HepG2 (cell line): Measurements from ENCODE around the gene PRKN. TPM values are rescaled to one million over a fixed set of nuclear protein-coding genes. Genes with fewer than 3 reads are reported as not detected.
A peak's percentile ranks its signal among the peaks of the same experiment; 100 is the strongest.

ENCODE experiments used
- ARID2 ChIP-seq: sonication (generic); formaldehyde crosslinking; IDR thresholded peaks from 2 replicates; pipeline ENCODE4 v1.8.1; 2022; ENCODE audit warnings: mild to moderate bottlenecking, missing genetic modification reagents, borderline replicate concordance
- ARNT2 ChIP-seq: sonication (generic); formaldehyde crosslinking; IDR thresholded peaks from 2 replicates; pipeline ENCODE4 v1.8.0; 2022; ENCODE audit warnings: mild to moderate bottlenecking, low read depth, missing genetic modification reagents, moderate library complexity
- MIER2 ChIP-seq: IDR thresholded peaks from 2 replicates; pipeline ENCODE4 v1.6.1; 2016; ENCODE audit warnings: missing biosample characterization, missing genetic modification reagents
- RBM22 ChIP-seq: fragments of 200-400 bp; formaldehyde crosslinking; optimal IDR thresholded peaks from 2 replicates; pipeline ENCODE3; 2017; ENCODE audit warnings: mild to moderate bottlenecking, low read length, moderate library complexity
- STAT5B ChIP-seq: sonication (generic); formaldehyde crosslinking; IDR thresholded peaks from 2 replicates; pipeline ENCODE4 v1.4.0; 2020; ENCODE audit warnings: missing genetic modification reagents
- TCF7L2 ChIP-seq: IDR thresholded peaks from 2 replicates; pipeline ENCODE4 v1.6.1; 2011; ENCODE audit warnings: mild to moderate bottlenecking, low read depth, low read length, moderate library complexity
- TMF1 ChIP-seq: sonication (generic); formaldehyde crosslinking; IDR thresholded peaks from 2 replicates; pipeline ENCODE4 v1.8.1; 2022; ENCODE audit warnings: low read depth, missing genetic modification reagents
- ZNF235 ChIP-seq: sonication (generic); formaldehyde crosslinking; IDR thresholded peaks from 2 replicates; pipeline ENCODE4 v1.8.1; 2023; ENCODE audit warnings: mild to moderate bottlenecking, missing genetic modification reagents, borderline replicate concordance
- ZNF253 ChIP-seq: sonication (generic); formaldehyde crosslinking; IDR thresholded peaks from 2 replicates; pipeline ENCODE4 v1.8.0; 2022; ENCODE audit warnings: mild to moderate bottlenecking, missing genetic modification reagents, borderline replicate concordance
- ZNF350 ChIP-seq: sonication (generic); formaldehyde crosslinking; IDR thresholded peaks from 2 replicates; pipeline ENCODE4 v1.4.0; 2020; ENCODE audit warnings: mild to moderate bottlenecking, low read depth, missing genetic modification reagents, borderline replicate concordance
- ZNF577 ChIP-seq: sonication (generic); formaldehyde crosslinking; IDR thresholded peaks from 2 replicates; pipeline ENCODE4 v1.4.0; 2020; ENCODE audit warnings: mild to moderate bottlenecking, low read depth, missing genetic modification reagents, borderline replicate concordance
- ZNF781 ChIP-seq: sonication (generic); formaldehyde crosslinking; IDR thresholded peaks from 2 replicates; pipeline ENCODE4 v1.5.1; 2020; ENCODE audit warnings: borderline replicate concordance, mild to moderate bottlenecking, missing genetic modification reagents; ENCODE audit errors: not compliant biosample characterization
- polyA plus RNA-seq, 8 experiments: library from polyadenylated mRNA; depleted of rRNA in 3 of 8; stranded (reverse) in 7 of 8; unstranded in 1 of 8; fragments of >200 nt; fragmentation: Illumina TruSeq in 4 of 8; extraction: Trizol in 4 of 8; gene quantifications; 2 replicates each; pipeline versions ENCODE4 v1.2.1 to v1.2.3, GENCODE V29; 2011 to 2016; ENCODE audit warnings: low read depth in 4 of 8, missing spikeins in 1 of 8, mixed read lengths in 1 of 8; ENCODE audit not compliant: insufficient read depth in 1 of 8
- total RNA-seq, 5 experiments: library from RNA; depleted of rRNA; stranded (reverse); fragments of >200 nt; fragmentation: Illumina TruSeq; extraction: Trizol; gene quantifications; 2 replicates each; pipeline ENCODE4 v1.2.3, GENCODE V29; 2016; ENCODE audit warnings: low read depth in 1 of 5
- TF ChIP-seq, protein P1 (sequence below), 2 experiments: sonication (generic) in 1 of 2; formaldehyde crosslinking in 1 of 2; IDR thresholded peaks; 2 replicates each; pipeline versions ENCODE4 v1.4.0 to v1.6.1; 2016 to 2020; ENCODE audit warnings: borderline replicate concordance in 1 of 2, low read depth in 1 of 2, mild to moderate bottlenecking in 1 of 2, missing genetic modification reagents in 1 of 2
- TF ChIP-seq, protein P2 (sequence below): sonication (generic); formaldehyde crosslinking; IDR thresholded peaks from 2 replicates; pipeline ENCODE4 v1.4.0; 2020; ENCODE audit warnings: mild to moderate bottlenecking, missing genetic modification reagents, borderline replicate concordance
- TF ChIP-seq, protein P3 (sequence below): sonication (generic); formaldehyde crosslinking; conservative IDR thresholded peaks from 2 replicates; pipeline ENCODE4 v1.4.0; 2020; ENCODE audit warnings: mild to moderate bottlenecking, missing genetic modification reagents, moderate library complexity
- TF ChIP-seq, protein P4 (sequence below): sonication (generic); formaldehyde crosslinking; IDR thresholded peaks from 2 replicates; pipeline ENCODE4 v1.8.1; 2023; ENCODE audit warnings: mild to moderate bottlenecking, missing genetic modification reagents, borderline replicate concordance

PRKN gene
- total and polyA plus RNA-seq, 2 of the 13 experiments (the other 11 are each of a cell fraction or from before 2014, with no cell fraction given): 0.31 to 0.44 TPM

DNA sequence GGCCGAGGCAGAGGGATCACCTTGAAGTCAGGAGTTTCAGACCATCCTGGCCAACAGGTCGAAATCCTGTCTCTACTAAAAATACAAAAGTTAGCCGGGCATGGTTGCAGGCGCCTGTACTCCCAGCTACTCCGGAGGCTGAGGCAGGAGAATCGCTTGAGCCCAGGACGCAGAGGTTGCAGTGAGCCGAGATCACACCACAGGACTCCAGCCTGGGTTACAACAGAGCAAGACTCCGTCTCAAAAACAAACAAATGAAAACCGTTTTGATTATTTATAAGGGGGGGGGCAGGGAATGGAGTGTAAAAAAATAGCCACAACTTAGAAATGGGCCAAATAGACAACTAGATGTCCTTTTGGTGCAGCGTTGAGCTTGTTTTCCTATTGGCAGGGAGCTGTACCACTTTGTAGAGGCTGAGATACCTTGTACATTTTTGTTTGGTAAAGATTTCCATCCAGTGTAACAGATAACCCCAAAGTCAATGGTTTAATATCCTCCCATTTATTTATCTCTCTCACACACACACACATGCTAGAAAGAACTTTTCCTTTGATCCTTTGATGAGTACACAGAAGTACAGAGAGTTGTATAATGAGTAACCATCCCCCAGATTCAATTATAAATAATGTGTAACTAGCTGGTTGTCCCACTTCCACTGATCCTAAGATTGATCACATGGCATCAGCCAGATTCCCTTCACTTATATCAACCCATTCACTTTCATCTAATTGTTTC, 477.5 kb downstream of the PRKN start (continued):
- TF ChIP-seq, protein P1, sequence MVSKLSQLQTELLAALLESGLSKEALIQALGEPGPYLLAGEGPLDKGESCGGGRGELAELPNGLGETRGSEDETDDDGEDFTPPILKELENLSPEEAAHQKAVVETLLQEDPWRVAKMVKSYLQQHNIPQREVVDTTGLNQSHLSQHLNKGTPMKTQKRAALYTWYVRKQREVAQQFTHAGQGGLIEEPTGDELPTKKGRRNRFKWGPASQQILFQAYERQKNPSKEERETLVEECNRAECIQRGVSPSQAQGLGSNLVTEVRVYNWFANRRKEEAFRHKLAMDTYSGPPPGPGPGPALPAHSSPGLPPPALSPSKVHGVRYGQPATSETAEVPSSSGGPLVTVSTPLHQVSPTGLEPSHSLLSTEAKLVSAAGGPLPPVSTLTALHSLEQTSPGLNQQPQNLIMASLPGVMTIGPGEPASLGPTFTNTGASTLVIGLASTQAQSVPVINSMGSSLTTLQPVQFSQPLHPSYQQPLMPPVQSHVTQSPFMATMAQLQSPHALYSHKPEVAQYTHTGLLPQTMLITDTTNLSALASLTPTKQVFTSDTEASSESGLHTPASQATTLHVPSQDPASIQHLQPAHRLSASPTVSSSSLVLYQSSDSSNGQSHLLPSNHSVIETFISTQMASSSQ (IDR thresholded peaks at IDR 0.05; ENCODE audit: low read depth): peak; percentile 90
- TF ChIP-seq, protein P1 (CRISPR knock-in tag; IDR thresholded peaks at IDR 0.05; ENCODE audit: borderline replicate concordance): peak; percentile 71; the same call in 1 of the 2 replicates
- TF ChIP-seq ZNF781: no peak
- TF ChIP-seq ZNF235 (CRISPR knock-in tag): no peak
- TF ChIP-seq, protein P2, sequence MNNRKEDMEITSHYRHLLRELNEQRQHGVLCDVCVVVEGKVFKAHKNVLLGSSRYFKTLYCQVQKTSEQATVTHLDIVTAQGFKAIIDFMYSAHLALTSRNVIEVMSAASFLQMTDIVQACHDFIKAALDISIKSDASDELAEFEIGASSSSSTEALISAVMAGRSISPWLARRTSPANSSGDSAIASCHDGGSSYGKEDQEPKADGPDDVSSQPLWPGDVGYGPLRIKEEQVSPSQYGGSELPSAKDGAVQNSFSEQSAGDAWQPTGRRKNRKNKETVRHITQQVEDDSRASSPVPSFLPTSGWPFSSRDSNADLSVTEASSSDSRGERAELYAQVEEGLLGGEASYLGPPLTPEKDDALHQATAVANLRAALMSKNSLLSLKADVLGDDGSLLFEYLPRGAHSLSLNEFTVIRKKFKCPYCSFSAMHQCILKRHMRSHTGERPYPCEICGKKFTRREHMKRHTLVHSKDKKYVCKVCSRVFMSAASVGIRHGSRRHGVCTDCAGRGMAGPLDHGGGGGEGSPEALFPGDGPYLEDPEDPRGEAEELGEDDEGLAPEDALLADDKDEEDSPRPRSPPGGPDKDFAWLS: no peak
- TF ChIP-seq, protein P3, sequence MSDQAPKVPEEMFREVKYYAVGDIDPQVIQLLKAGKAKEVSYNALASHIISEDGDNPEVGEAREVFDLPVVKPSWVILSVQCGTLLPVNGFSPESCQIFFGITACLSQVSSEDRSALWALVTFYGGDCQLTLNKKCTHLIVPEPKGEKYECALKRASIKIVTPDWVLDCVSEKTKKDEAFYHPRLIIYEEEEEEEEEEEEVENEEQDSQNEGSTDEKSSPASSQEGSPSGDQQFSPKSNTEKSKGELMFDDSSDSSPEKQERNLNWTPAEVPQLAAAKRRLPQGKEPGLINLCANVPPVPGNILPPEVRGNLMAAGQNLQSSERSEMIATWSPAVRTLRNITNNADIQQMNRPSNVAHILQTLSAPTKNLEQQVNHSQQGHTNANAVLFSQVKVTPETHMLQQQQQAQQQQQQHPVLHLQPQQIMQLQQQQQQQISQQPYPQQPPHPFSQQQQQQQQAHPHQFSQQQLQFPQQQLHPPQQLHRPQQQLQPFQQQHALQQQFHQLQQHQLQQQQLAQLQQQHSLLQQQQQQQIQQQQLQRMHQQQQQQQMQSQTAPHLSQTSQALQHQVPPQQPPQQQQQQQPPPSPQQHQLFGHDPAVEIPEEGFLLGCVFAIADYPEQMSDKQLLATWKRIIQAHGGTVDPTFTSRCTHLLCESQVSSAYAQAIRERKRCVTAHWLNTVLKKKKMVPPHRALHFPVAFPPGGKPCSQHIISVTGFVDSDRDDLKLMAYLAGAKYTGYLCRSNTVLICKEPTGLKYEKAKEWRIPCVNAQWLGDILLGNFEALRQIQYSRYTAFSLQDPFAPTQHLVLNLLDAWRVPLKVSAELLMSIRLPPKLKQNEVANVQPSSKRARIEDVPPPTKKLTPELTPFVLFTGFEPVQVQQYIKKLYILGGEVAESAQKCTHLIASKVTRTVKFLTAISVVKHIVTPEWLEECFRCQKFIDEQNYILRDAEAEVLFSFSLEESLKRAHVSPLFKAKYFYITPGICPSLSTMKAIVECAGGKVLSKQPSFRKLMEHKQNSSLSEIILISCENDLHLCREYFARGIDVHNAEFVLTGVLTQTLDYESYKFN (CRISPR knock-in tag): peak; percentile 75
- TF ChIP-seq TCF7L2: peak; percentile 92
- TF ChIP-seq ZNF577 (CRISPR knock-in tag): no peak
- TF ChIP-seq STAT5B (CRISPR knock-in tag): no peak
- no peak for TF ChIP-seq ARNT2 (CRISPR knock-in tag)
- TF ChIP-seq MIER2 (CRISPR knock-in tag): no peak
- TF ChIP-seq RBM22: no peak
- TF ChIP-seq ZNF350 (CRISPR knock-in tag): no peak
- no peak for TF ChIP-seq ZNF253 (CRISPR knock-in tag)
- no peak for TF ChIP-seq ARID2 (CRISPR knock-in tag)
- no peak for TF ChIP-seq TMF1
- TF ChIP-seq, protein P4, sequence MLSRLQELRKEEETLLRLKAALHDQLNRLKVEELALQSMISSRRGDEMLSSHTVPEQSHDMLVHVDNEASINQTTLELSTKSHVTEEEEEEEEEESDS (CRISPR knock-in tag): no peak
